Measurements from ENCODE around the gene OSCP1. TPM values are rescaled to one million over a fixed set of nuclear protein-coding genes. Genes with fewer than 3 reads are reported as not detected.

Gene OSCP1
- total RNA-seq, 2 experiments from 2014 or later = 1.2 to 1.5 TPM

GRCh38 chr1:36381405-36381804, 68.8 kb downstream of the OSCP1 start:
- peaks cover 57% of the 10 kb centered on the region for H3K4me1 Mint-ChIP-seq (ENCODE audit: low read depth)
- H3K27me3 Mint-ChIP-seq = no peaks in the 10 kb centered on the region
- DNase-seq (no peak), ATAC-seq (no peak)
- intact Hi-C loops (cut with micrococcal nuclease) = no loop called here
- no peaks in the 10 kb centered on the region for H3K9me3 Mint-ChIP-seq
- no peak overlapping the region for H3K27ac Mint-ChIP-seq
- no peak for TF ChIP-seq CTCF (IDR thresholded peaks at IDR 0.05)
- ChIA-PET POLR2A (interaction anchor here (0.6 kb wide), 1 partner anchor 27 kb away, joined by 5 read pairs; no protein-coding TSS in a partner anchor), CTCF (interaction anchor here (5.9 kb wide), 1 partner anchor 12 kb away, joined by 30 read pairs; no protein-coding TSS in a partner anchor)
- H3K4me3 Mint-ChIP-seq = no peak overlapping the region
- H3K36me3 Mint-ChIP-seq (ENCODE audit: low read depth) = peaks cover 9% of the 10 kb centered on the region

GRCh38 chr1:36380782-36381181, 69.5 kb downstream of the OSCP1 start:
- Mint-ChIP-seq H3K4me1 (ENCODE audit: low read depth) (peaks cover 63% of the 10 kb centered on the region), H3K27me3 (no peaks in the 10 kb centered on the region), H3K36me3 (ENCODE audit: low read depth) (peaks cover 15% of the 10 kb centered on the region), H3K27ac (peak overlapping the region; percentile 39), H3K4me3 (no peak overlapping the region), H3K9me3 (no peaks in the 10 kb centered on the region)
- no peak for TF ChIP-seq CTCF (IDR thresholded peaks at IDR 0.05)
- intact Hi-C loops (cut with micrococcal nuclease) = no loop called here
- no peak for ATAC-seq
- ChIA-PET CTCF (interaction anchor here (1.1 to 5.9 kb wide), 3 partner anchors 12 to 220 kb away, joined by 3 to 30 read pairs (median 3); no protein-coding TSS in a partner anchor), POLR2A (no interaction called here)
- DNase-seq = no peak

- peaks cover 15% of the 10 kb centered on the region for H3K36me3 Mint-ChIP-seq (ENCODE audit: low read depth)
- POLR2A ChIA-PET = interaction anchor here (1.8 kb wide), 1 partner anchor 12 kb away, joined by 6 read pairs; no protein-coding TSS in a partner anchor
- no peak for ATAC-seq
- H3K27ac Mint-ChIP-seq = peak overlapping the region; percentile 39
- H3K4me3 Mint-ChIP-seq = no peak overlapping the region
- no peaks in the 10 kb centered on the region for H3K27me3 Mint-ChIP-seq
- intact Hi-C loops (cut with micrococcal nuclease) = no loop called here
- H3K9me3 Mint-ChIP-seq = no peaks in the 10 kb centered on the region
- H3K4me1 Mint-ChIP-seq (ENCODE audit: low read depth) = peaks cover 64% of the 10 kb centered on the region
- DNase-seq = no peak
- no peak for TF ChIP-seq CTCF (IDR thresholded peaks at IDR 0.05)
- CTCF ChIA-PET = interaction anchor here (1.1 to 5.9 kb wide), 3 partner anchors 11 to 219 kb away, joined by 3 to 30 read pairs (median 3); no protein-coding TSS in a partner anchor
Observed at GRCh38 chr1:36380143-36380619, 70.1 kb downstream of the OSCP1 start.

GRCh38 chr1:36377791-36378492, 72.3 kb downstream of the OSCP1 start:
- ATAC-seq (no peak), DNase-seq (no peak)
- Mint-ChIP-seq H3K36me3 (ENCODE audit: low read depth) (peaks cover 15% of the 10 kb centered on the region), H3K4me3 (no peak overlapping the region), H3K27me3 (no peaks in the 10 kb centered on the region), H3K9me3 (no peaks in the 10 kb centered on the region), H3K4me1 (ENCODE audit: low read depth) (peaks cover 69% of the 10 kb centered on the region), H3K27ac (peak overlapping the region; percentile 37)
- intact Hi-C loops (cut with micrococcal nuclease) = no loop called here
- POLR2A ChIA-PET = interaction anchor here (2.1 to 2.7 kb wide), 2 partner anchors 8 to 9 kb away, joined by 8 to 14 read pairs; partner anchors contain the start of gene STK40
- CTCF ChIA-PET = interaction anchor here (1.3 to 1.9 kb wide), 2 partner anchors 9 to 10 kb away, joined by 3 to 15 read pairs; no protein-coding TSS in a partner anchor
- no peak for TF ChIP-seq CTCF (IDR thresholded peaks at IDR 0.05)

- peaks cover 61% of the 10 kb centered on the region for H3K4me1 Mint-ChIP-seq (ENCODE audit: low read depth)
- ATAC-seq (no peak), DNase-seq (no peak)
- peaks cover 9% of the 10 kb centered on the region for H3K36me3 Mint-ChIP-seq (ENCODE audit: low read depth)
- ChIA-PET CTCF (interaction anchor here (1.1 to 1.4 kb wide), 2 partner anchors 12 to 30 kb away, joined by 3 to 7 read pairs; no protein-coding TSS in a partner anchor), POLR2A (no interaction called here)
- no peaks in the 10 kb centered on the region for H3K9me3 Mint-ChIP-seq
- no peak for TF ChIP-seq CTCF (IDR thresholded peaks at IDR 0.05)
- peak overlapping the region; percentile 97 for H3K27ac Mint-ChIP-seq
- intact Hi-C loops (cut with micrococcal nuclease) = no loop called here
- H3K4me3 Mint-ChIP-seq = no peak overlapping the region
- no peaks in the 10 kb centered on the region for H3K27me3 Mint-ChIP-seq
Observed at GRCh38 chr1:36372617-36373016, 77.6 kb downstream of the OSCP1 start.

Measured in activated CD8-positive, alpha-beta T cell treated with anti-CD3 and anti-CD28 coated beads for 36 hours (primary cell).